ENCODE measurements around the gene ICA1L.

- TF ChIP-seq, protein P1, sequence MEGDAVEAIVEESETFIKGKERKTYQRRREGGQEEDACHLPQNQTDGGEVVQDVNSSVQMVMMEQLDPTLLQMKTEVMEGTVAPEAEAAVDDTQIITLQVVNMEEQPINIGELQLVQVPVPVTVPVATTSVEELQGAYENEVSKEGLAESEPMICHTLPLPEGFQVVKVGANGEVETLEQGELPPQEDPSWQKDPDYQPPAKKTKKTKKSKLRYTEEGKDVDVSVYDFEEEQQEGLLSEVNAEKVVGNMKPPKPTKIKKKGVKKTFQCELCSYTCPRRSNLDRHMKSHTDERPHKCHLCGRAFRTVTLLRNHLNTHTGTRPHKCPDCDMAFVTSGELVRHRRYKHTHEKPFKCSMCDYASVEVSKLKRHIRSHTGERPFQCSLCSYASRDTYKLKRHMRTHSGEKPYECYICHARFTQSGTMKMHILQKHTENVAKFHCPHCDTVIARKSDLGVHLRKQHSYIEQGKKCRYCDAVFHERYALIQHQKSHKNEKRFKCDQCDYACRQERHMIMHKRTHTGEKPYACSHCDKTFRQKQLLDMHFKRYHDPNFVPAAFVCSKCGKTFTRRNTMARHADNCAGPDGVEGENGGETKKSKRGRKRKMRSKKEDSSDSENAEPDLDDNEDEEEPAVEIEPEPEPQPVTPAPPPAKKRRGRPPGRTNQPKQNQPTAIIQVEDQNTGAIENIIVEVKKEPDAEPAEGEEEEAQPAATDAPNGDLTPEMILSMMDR (IDR thresholded peaks at IDR 0.05; ENCODE audit: low read length), result no peak
- no peak for TF ChIP-seq EZH2 (IDR thresholded peaks at IDR 0.05; ENCODE audit: borderline replicate concordance, low read length)
Measured at GRCh38 chr2:202797944-202798343, 73.6 kb downstream of the ICA1L start.
